ENCODE data around the gene ZNF804B. TPM values are rescaled to one million over a fixed set of nuclear protein-coding genes. Genes with fewer than 3 reads are reported as not detected.

ZNF804B gene
- total and polyA plus RNA-seq, 7 donors = 0.01 to 0.41 (median 0.32) TPM; not detected in 3

- DNase-seq = no peak
- H3K36me3 ChIP-seq = no peaks in the 10 kb centered on the region
- H3K9me3 ChIP-seq = no peaks in the 10 kb centered on the region
- no peaks in the 10 kb centered on the region for H3K27me3 ChIP-seq
- intact Hi-C loops (cut with DNase I) = no loop called here
- TF ChIP-seq, protein P1, sequence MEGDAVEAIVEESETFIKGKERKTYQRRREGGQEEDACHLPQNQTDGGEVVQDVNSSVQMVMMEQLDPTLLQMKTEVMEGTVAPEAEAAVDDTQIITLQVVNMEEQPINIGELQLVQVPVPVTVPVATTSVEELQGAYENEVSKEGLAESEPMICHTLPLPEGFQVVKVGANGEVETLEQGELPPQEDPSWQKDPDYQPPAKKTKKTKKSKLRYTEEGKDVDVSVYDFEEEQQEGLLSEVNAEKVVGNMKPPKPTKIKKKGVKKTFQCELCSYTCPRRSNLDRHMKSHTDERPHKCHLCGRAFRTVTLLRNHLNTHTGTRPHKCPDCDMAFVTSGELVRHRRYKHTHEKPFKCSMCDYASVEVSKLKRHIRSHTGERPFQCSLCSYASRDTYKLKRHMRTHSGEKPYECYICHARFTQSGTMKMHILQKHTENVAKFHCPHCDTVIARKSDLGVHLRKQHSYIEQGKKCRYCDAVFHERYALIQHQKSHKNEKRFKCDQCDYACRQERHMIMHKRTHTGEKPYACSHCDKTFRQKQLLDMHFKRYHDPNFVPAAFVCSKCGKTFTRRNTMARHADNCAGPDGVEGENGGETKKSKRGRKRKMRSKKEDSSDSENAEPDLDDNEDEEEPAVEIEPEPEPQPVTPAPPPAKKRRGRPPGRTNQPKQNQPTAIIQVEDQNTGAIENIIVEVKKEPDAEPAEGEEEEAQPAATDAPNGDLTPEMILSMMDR (IDR thresholded peaks at IDR 0.05) = no peak
- TF ChIP-seq EP300 (IDR thresholded peaks at IDR 0.05) = no peak
- TF ChIP-seq POLR2AphosphoS5 (IDR thresholded peaks at IDR 0.05) = no peak
- TF ChIP-seq POLR2A (IDR thresholded peaks at IDR 0.05) = no peak
- 77 to 88% methylated on average over 3 of the region's 3 CpGs for WGBS, 2 donors
- H3K4me3 ChIP-seq = no peak overlapping the region
- no peak overlapping the region for H3K27ac ChIP-seq
- H3K4me1 ChIP-seq = no peaks in the 10 kb centered on the region
These were observed 405.9 kb downstream of the ZNF804B start for GRCh38 chr7:89165421-89165820.

DNA sequence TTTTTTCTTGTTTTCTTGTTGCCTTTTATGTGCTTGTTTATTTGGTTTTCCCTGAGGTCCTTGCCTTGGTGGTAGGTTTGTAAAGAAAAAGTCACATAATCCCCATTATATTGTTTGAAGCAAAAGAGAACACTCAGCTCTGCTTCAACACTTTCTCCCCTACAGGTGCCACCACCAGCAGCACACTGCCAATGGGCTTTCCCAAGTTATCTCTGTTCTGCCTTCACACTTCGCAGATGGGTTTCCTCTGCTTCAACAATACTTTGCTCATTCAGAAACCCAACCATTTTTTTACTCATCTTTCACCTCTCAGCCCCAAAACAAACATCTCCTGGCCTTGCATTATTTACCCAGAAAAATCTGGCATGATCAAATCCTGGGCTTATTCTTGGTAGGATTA, 411.1 kb downstream of the ZNF804B start:
- Histone ChIP-seq H3K27ac (no peak overlapping the region), H3K4me1 (no peaks in the 10 kb centered on the region), H3K27me3 (no peaks in the 10 kb centered on the region), H3K4me3 (no peak overlapping the region), H3K9me3 (no peaks in the 10 kb centered on the region), H3K36me3 (no peaks in the 10 kb centered on the region)
- TF ChIP-seq EP300 (IDR thresholded peaks at IDR 0.05) = no peak
- no peak for TF ChIP-seq POLR2A (IDR thresholded peaks at IDR 0.05)
- TF ChIP-seq POLR2AphosphoS5 (IDR thresholded peaks at IDR 0.05) = no peak
- TF ChIP-seq, protein P1 (IDR thresholded peaks at IDR 0.05) = no peak
- intact Hi-C loops (cut with DNase I) = no loop called here
- DNase-seq = no peak
- WGBS, 2 donors = 58 to 77% methylated on average over 1 of the region's 1 CpG

DNA sequence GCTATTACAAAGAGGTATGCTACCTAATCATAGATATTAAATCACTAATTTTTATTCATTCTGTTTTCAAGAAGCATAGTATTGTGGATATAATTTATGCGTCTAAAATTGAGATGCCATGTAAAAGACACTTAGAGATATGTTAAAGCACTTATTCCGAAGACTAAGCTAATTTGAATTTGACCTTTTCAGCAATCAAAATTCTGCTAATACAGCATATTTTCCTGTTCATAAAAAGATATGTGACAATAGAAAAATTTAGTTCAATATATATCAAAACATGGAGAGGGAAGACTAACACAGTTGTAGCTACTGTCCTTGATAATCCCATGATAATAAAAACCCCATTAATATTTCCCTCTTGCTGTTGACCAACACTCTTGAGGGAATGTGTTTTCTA, 422.6 kb downstream of the ZNF804B start:
- Histone ChIP-seq H3K27me3 (no peaks in the 10 kb centered on the region), H3K4me3 (no peak overlapping the region), H3K4me1 (no peaks in the 10 kb centered on the region), H3K36me3 (no peaks in the 10 kb centered on the region), H3K9me3 (no peaks in the 10 kb centered on the region), H3K27ac (no peak overlapping the region)
- intact Hi-C loops (cut with DNase I) = no loop called here
- no peak for DNase-seq
- TF ChIP-seq POLR2A (IDR thresholded peaks at IDR 0.05) (no peak), POLR2AphosphoS5 (IDR thresholded peaks at IDR 0.05) (no peak), EP300 (IDR thresholded peaks at IDR 0.05) (no peak)
- TF ChIP-seq, protein P1 (IDR thresholded peaks at IDR 0.05) = no peak
- WGBS, 2 donors = 93% methylated on average over 2 of the region's 2 CpGs

GRCh38 chr7:89183712-89184111, 424.2 kb downstream of the ZNF804B start:
- 74 to 89% methylated on average over 5 of the region's 5 CpGs for WGBS, 2 donors
- no peaks in the 10 kb centered on the region for H3K4me1 ChIP-seq
- no peak overlapping the region for H3K4me3 ChIP-seq
- H3K27ac ChIP-seq = no peak overlapping the region
- H3K36me3 ChIP-seq = no peaks in the 10 kb centered on the region
- intact Hi-C loops (cut with DNase I) = no loop called here
- H3K27me3 ChIP-seq = no peaks in the 10 kb centered on the region
- DNase-seq = no peak
- no peaks in the 10 kb centered on the region for H3K9me3 ChIP-seq
- TF ChIP-seq POLR2A (IDR thresholded peaks at IDR 0.05) (no peak), EP300 (IDR thresholded peaks at IDR 0.05) (no peak), POLR2AphosphoS5 (IDR thresholded peaks at IDR 0.05) (no peak)
- TF ChIP-seq, protein P1 (IDR thresholded peaks at IDR 0.05) = no peak

DNA sequence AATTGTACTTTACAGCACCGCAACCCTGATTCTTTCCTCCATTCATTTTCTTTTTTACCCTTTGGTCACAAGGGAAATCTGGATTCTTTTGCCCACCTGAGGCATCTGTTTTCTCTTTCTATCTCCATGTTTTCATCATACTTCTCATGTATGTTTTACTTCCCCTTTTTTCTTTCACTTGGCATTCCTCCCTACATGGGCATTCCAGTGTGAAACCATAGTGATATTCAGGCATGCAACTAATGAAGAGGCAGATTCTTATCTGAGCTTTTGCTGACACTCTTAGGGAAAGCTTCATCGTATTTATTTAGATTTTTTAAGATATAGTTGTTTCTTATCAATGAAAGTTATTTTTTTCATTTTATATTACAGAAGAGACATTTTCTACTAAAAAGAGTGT, 441.3 kb downstream of the ZNF804B start:
- Histone ChIP-seq H3K27me3 (no peaks in the 10 kb centered on the region), H3K4me1 (peaks cover 0 to 11% (median 3%) of the 10 kb centered on the region in 4 donors), H3K4me3 (no peak overlapping the region), H3K9me3 (no peaks in the 10 kb centered on the region), H3K27ac (no peak overlapping the region), H3K36me3 (no peaks in the 10 kb centered on the region)
- 76 to 85% methylated on average over 2 of the region's 2 CpGs for WGBS, 2 donors
- intact Hi-C loops (cut with DNase I) = no loop called here
- DNase-seq = no peak
- TF ChIP-seq POLR2AphosphoS5 (IDR thresholded peaks at IDR 0.05) = no peak
- TF ChIP-seq POLR2A (IDR thresholded peaks at IDR 0.05) = no peak
- TF ChIP-seq EP300 (IDR thresholded peaks at IDR 0.05) = no peak
- TF ChIP-seq, protein P1 (IDR thresholded peaks at IDR 0.05) = no peak

All from sigmoid colon (tissue), 7 donors.